OCI-LY7 (cell line): ENCODE data around the gene SP7. TPM values are rescaled to one million over a fixed set of nuclear protein-coding genes. Genes with fewer than 3 reads are reported as not detected.

ENCODE experiments used
- BruUV-seq: library from RNA; stranded (reverse); fragments of 400-500 nt; replicated peaks from 2 replicates; lab custom pipeline; 2021; lab: Mats Ljungman, UMichigan
- CTCF ChIA-PET: fragments of 300-600 bp; sonication (Branson Sonifier 250); formaldehyde crosslinking; loops from one replicate; lab custom pipeline; 2022; ENCODE audit warnings: antibody characterized with exemption; ENCODE audit not compliant: unreplicated experiment; lab: Charles Lee
- POLR2A ChIA-PET: fragments of 300-600 bp; sonication (Branson Sonifier 250); formaldehyde crosslinking; loops from one replicate; lab custom pipeline; 2022; ENCODE audit warnings: antibody characterized with exemption; lab: Charles Lee
- DNase-seq: peaks from one replicate; pipeline ENCODE4 v3.0.0-alpha.2; 2015; ENCODE audit warnings: low spot score
- H2AFZ ChIP-seq: fragments of 200-600 bp; sonication (generic), shearing (Covaris generic); 2 replicates; pipeline ENCODE4 v1.6.1; 2014; ENCODE audit warnings: mild to moderate bottlenecking, antibody characterized with exemption, low read length, moderate library complexity
- H3K27ac ChIP-seq: fragments of 200-600 bp; sonication (generic); 2 replicates; pipeline ENCODE4 v1.5.1; 2014; ENCODE audit warnings: mixed run types, low read depth, mild to moderate bottlenecking, moderate library complexity, low read length, inconsistent platforms; ENCODE audit not compliant: poor library complexity, severe bottlenecking
- H3K36me3 ChIP-seq: fragments of 200-600 bp; sonication (generic); 2 replicates; pipeline ENCODE4 v1.6.1; 2014; ENCODE audit warnings: mild to moderate bottlenecking, antibody characterized with exemption, low read length, moderate library complexity, mixed read lengths; ENCODE audit not compliant: insufficient read depth
- H3K4me1 ChIP-seq: fragments of 200-600 bp; sonication (generic); 2 replicates; pipeline ENCODE4 v1.5.1; 2014; ENCODE audit warnings: mild to moderate bottlenecking, low read length; ENCODE audit not compliant: insufficient read depth, poor library complexity, severe bottlenecking
- H3K4me2 ChIP-seq: fragments of 200-600 bp; sonication (generic); 2 replicates; pipeline ENCODE4 v1.6.1; 2014; ENCODE audit warnings: mild to moderate bottlenecking, low read length
- H3K4me3 ChIP-seq: fragments of 200-600 bp; sonication (generic); 2 replicates; pipeline ENCODE4 v1.5.1; 2014; ENCODE audit warnings: mild to moderate bottlenecking, low read depth, low read length; ENCODE audit not compliant: poor library complexity, severe bottlenecking
- H3K79me2 ChIP-seq: fragments of 200-600 bp; sonication (generic); 2 replicates; pipeline ENCODE4 v1.6.1; 2016; ENCODE audit warnings: low read depth, mild to moderate bottlenecking, low read length, moderate library complexity, mixed read lengths; ENCODE audit not compliant: insufficient read depth
- H3K9me2 ChIP-seq: fragments of 200-600 bp; sonication (generic); 2 replicates; pipeline ENCODE4 v1.6.1; 2016; ENCODE audit warnings: mild to moderate bottlenecking, low read length, mixed read lengths; ENCODE audit not compliant: insufficient read depth
- H3K9me3 ChIP-seq: fragments of 200-600 bp; sonication (generic); 2 replicates; pipeline ENCODE4 v1.6.1; 2014; ENCODE audit warnings: mild to moderate bottlenecking, mixed run types, low read length, mixed read lengths
- H4K20me1 ChIP-seq: fragments of 200-600 bp; sonication (generic); 2 replicates; pipeline ENCODE4 v1.6.1; 2014; ENCODE audit warnings: mild to moderate bottlenecking, antibody characterized with exemption, low read length, moderate library complexity, mixed read lengths; ENCODE audit not compliant: insufficient read depth
- EZH2phosphoT487 ChIP-seq: fragments of 200-600 bp; sonication (generic); IDR thresholded peaks from 2 replicates; pipeline ENCODE4 v1.6.1; 2018; ENCODE audit warnings: low read depth, borderline replicate concordance, mild to moderate bottlenecking, mixed run types, antibody characterized with exemption, low read length, moderate library complexity, mixed read lengths
- intact Hi-C: fragments of 100-400 bp; cut with micrococcal nuclease; formaldehyde crosslinking; loops from one replicate; pipeline ENCODE4 v1.10.0; 2022; ENCODE audit not compliant: unreplicated experiment
- total RNA-seq, 2 experiments: library from RNA; depleted of rRNA in 1 of 2; stranded (reverse); fragments of >200 nt in 1 of 2; shearing (Covaris generic) in 1 of 2; gene quantifications; 2 replicates each; pipeline ENCODE4 v1.2.3, GENCODE V29; 2014 to 2022
- TF ChIP-seq, protein P1 (sequence below): fragments of 200-600 bp; sonication (generic); conservative IDR thresholded peaks from 2 replicates; pipeline ENCODE4 v1.5.1; 2014; ENCODE audit warnings: mild to moderate bottlenecking, antibody characterized with exemption, low read length, moderate library complexity, mixed read lengths

SP7 gene
- total RNA-seq, 2 experiments from 2014 or later: 0.16 to 0.27 TPM

DNA sequence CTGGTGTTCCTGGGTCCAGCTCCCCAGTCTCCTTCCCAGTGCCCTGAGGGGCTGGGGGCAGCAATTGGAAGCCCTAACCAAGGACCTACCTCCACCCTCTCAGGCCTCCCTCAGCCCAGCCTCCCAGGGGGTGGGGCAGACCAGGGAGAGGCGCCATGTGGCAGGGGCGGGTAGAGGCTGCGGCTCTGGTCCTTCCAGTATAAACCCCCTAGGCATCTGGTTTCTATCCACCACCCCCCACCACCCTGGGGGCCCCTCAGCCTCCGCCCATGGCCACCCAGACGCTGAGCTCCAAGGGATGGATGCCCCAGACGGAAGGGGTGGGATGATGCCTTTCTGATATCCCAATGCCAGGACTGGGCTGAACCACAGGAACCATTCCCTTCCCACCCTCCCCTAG lies 2.8 kb upstream of the SP7 start:
- BruUV-seq: no TSS peak
- H3K4me2 ChIP-seq: no peak overlapping the region
- peaks cover under 1% of the 10 kb centered on the region for H3K4me1 ChIP-seq
- H3K9me3 ChIP-seq: no peaks in the 10 kb centered on the region
- no peaks in the 10 kb centered on the region for H3K36me3 ChIP-seq
- intact Hi-C loops: no loop called here
- ChIA-PET CTCF (no interaction called here), POLR2A (no interaction called here)
- H3K79me2 ChIP-seq: no peaks in the 10 kb centered on the region
- H4K20me1 ChIP-seq: no peaks in the 10 kb centered on the region
- TF ChIP-seq, protein P1, sequence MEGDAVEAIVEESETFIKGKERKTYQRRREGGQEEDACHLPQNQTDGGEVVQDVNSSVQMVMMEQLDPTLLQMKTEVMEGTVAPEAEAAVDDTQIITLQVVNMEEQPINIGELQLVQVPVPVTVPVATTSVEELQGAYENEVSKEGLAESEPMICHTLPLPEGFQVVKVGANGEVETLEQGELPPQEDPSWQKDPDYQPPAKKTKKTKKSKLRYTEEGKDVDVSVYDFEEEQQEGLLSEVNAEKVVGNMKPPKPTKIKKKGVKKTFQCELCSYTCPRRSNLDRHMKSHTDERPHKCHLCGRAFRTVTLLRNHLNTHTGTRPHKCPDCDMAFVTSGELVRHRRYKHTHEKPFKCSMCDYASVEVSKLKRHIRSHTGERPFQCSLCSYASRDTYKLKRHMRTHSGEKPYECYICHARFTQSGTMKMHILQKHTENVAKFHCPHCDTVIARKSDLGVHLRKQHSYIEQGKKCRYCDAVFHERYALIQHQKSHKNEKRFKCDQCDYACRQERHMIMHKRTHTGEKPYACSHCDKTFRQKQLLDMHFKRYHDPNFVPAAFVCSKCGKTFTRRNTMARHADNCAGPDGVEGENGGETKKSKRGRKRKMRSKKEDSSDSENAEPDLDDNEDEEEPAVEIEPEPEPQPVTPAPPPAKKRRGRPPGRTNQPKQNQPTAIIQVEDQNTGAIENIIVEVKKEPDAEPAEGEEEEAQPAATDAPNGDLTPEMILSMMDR: no peak
- TF ChIP-seq EZH2phosphoT487: no peak
- no peak for DNase-seq
- no peak overlapping the region for H3K4me3 ChIP-seq
- H2AFZ ChIP-seq: no peak overlapping the region
- no peak overlapping the region for H3K27ac ChIP-seq
- no peaks in the 10 kb centered on the region for H3K9me2 ChIP-seq

DNA sequence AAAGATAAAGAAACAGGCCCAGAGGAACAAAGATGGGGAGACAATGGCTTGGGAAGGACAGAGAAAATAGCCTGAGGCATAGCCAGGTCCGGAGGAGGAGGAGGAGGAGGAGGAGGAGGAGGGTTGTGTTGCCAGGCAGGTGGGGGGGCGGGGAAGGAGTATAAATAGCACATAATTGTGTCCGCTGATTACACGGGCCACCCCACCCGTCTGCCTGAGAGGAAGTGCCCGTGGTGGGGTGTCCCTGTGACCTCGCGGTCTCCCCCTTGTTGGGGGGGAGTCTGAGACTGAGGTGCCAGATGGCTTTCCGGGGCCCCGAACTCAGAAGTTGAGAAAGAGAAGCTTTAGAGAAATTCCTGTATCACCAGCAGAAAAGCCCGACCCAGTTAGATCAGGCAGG lies 1.9 kb upstream of the SP7 start:
- no TSS peak for BruUV-seq
- H3K79me2 ChIP-seq: no peaks in the 10 kb centered on the region
- no peak overlapping the region for H3K27ac ChIP-seq
- DNase-seq: no peak
- H3K4me2 ChIP-seq: no peak overlapping the region
- TF ChIP-seq EZH2phosphoT487: no peak
- TF ChIP-seq, protein P1: no peak
- no peaks in the 10 kb centered on the region for H3K36me3 ChIP-seq
- POLR2A ChIA-PET: interaction anchor here (0.6 kb wide), 1 partner anchor 138 kb away, joined by 6 read pairs; no protein-coding TSS in a partner anchor
- intact Hi-C loops: no loop called here
- no peaks in the 10 kb centered on the region for H3K9me2 ChIP-seq
- H3K9me3 ChIP-seq: no peaks in the 10 kb centered on the region
- CTCF ChIA-PET: no interaction called here
- H3K4me3 ChIP-seq: no peak overlapping the region
- H3K4me1 ChIP-seq: no peaks in the 10 kb centered on the region
- H2AFZ ChIP-seq: no peak overlapping the region
- no peaks in the 10 kb centered on the region for H4K20me1 ChIP-seq

DNA sequence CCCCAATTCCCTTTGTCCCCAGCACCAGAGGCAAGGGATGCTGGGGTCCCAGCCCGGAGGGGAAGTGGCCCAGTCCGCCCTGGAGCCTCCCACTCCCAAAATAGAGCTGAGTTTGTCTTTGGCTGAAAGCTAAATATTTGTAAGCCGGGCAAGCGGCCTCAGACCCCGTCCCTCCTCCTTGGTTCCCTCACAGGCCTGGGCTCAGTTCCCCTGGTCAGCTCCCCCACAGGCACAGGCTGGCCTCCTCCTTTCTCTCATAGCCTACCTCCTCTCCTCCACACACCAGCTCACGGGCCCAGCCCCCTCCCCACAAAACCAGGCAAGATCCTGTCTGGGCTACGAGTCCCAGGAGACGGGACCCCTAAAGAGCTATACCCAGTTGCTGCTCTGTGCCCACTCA lies 1.3 kb downstream of the SP7 start:
- H3K4me2 ChIP-seq: no peak overlapping the region
- BruUV-seq: no TSS peak
- H3K79me2 ChIP-seq: no peaks in the 10 kb centered on the region
- H2AFZ ChIP-seq: no peak overlapping the region
- H3K4me1 ChIP-seq: no peaks in the 10 kb centered on the region
- DNase-seq: no peak
- POLR2A ChIA-PET: interaction anchor here (0.8 to 1.0 kb wide), 2 partner anchors 11 to 45 kb away, joined by 3 to 4 read pairs; partner anchors contain the start of gene SP1
- CTCF ChIA-PET: no interaction called here
- no peaks in the 10 kb centered on the region for H3K36me3 ChIP-seq
- no peak overlapping the region for H3K27ac ChIP-seq
- TF ChIP-seq, protein P1: no peak
- no peak for TF ChIP-seq EZH2phosphoT487
- intact Hi-C loops: no loop called here
- no peaks in the 10 kb centered on the region for H4K20me1 ChIP-seq
- H3K9me2 ChIP-seq: no peaks in the 10 kb centered on the region
- H3K4me3 ChIP-seq: no peak overlapping the region
- no peaks in the 10 kb centered on the region for H3K9me3 ChIP-seq
